AG09319 (cell line): ENCODE measurements around the gene ARMC7.

Experiments used
- DNase-seq: peaks from one replicate; pipeline ENCODE4 v3.0.0-alpha.2; 2010; ENCODE audit warnings: low read depth; ENCODE audit errors: extremely low read depth
- CTCF ChIP-seq: IDR thresholded peaks from 2 replicates; pipeline ENCODE4 v1.5.1; 2011; ENCODE audit warnings: low read depth, mild to moderate bottlenecking, inconsistent platforms, low read length, moderate library complexity

ARMC7 gene

GRCh38 chr17:75114552-75115314 is 5.0 kb downstream of the ARMC7 start:
- no peak for TF ChIP-seq CTCF
- DNase-seq, result no peak

GRCh38 chr17:75115555-75115954 is 5.8 kb downstream of the ARMC7 start:
- DNase-seq, result no peak

GRCh38 chr17:75116737-75117136 is 7.0 kb downstream of the ARMC7 start:
- no peak for TF ChIP-seq CTCF
- DNase-seq, result no peak

More at GRCh38 chr17:75115555-75115954, 5.8 kb downstream of the ARMC7 start:
- TF ChIP-seq CTCF, result no peak

- DNase-seq, result no peak
These were observed 8.5 kb downstream of the ARMC7 start for GRCh38 chr17:75118307-75118706.

GRCh38 chr17:75124041-75124818 is 14.5 kb downstream of the ARMC7 start:
- no peak for TF ChIP-seq CTCF
- no peak for DNase-seq

More at GRCh38 chr17:75118307-75118706, 8.5 kb downstream of the ARMC7 start:
- TF ChIP-seq CTCF, result no peak

GRCh38 chr17:75124819-75125162 is 15.0 kb downstream of the ARMC7 start:
- TF ChIP-seq CTCF, result no peak
- DNase-seq, result no peak

- no peak for TF ChIP-seq CTCF
- DNase-seq, result no peak
These were observed 16.2 kb downstream of the ARMC7 start for GRCh38 chr17:75125984-75126383.
